Heart left ventricle (tissue), 16 donors: ENCODE measurements around the gene CST9. TPM values are rescaled to one million over a fixed set of nuclear protein-coding genes. Genes with fewer than 3 reads are reported as not detected.

Experiments used
- ATAC-seq, 4 donors: fragments of 200-7000 bp; cut with Tn5 transposase; one replicate each; pipeline ENCODE4 v1.9.1; 2020 to 2022; ENCODE audit warnings: moderate library complexity in 4 of 4, mild to moderate bottlenecking in 3 of 4, moderate number of reproducible peaks in 1 of 4
- DNase-seq, 5 donors: peaks; one replicate each; pipeline ENCODE4 v3.0.0-alpha.2; 2020
- H3K27ac ChIP-seq, 12 donors: fragments of 200-600 bp; sonication (generic) in 4 of 12; one replicate each; pipeline versions ENCODE4 v1.5.0 to v1.8.0; 2016 to 2022; ENCODE audit warnings: mild to moderate bottlenecking in 2 of 12
- H3K27me3 ChIP-seq, 9 donors: fragments of 200-600 bp; sonication (generic) in 2 of 9; one replicate each; pipeline versions ENCODE4 v1.5.1 to v1.8.0; 2016 to 2022; ENCODE audit warnings: mild to moderate bottlenecking in 3 of 9
- H3K36me3 ChIP-seq, 9 donors: fragments of 200-600 bp; sonication (generic) in 2 of 9; one replicate each; pipeline versions ENCODE4 v1.5.0 to v1.8.0; 2018 to 2022; ENCODE audit warnings: mild to moderate bottlenecking in 2 of 9
- H3K4me1 ChIP-seq, 12 donors: fragments of 200-600 bp; sonication (generic) in 4 of 12; one replicate each; pipeline versions ENCODE4 v1.5.0 to v1.8.0; 2016 to 2022; ENCODE audit warnings: mild to moderate bottlenecking in 3 of 12
- H3K4me3 ChIP-seq, 12 donors: fragments of 200-600 bp; sonication (generic) in 4 of 12; one replicate each; pipeline versions ENCODE4 v1.5.0 to v1.8.0; 2017 to 2022; ENCODE audit warnings: mild to moderate bottlenecking in 9 of 12, moderate library complexity in 4 of 12
- H3K9me3 ChIP-seq, 12 donors: fragments of 200-600 bp; sonication (generic) in 4 of 12; one replicate each; pipeline versions ENCODE4 v1.5.0 to v1.8.0; 2016 to 2022; ENCODE audit warnings: mild to moderate bottlenecking in 1 of 12
- CTCF ChIP-seq, 12 donors: fragments of 200-600 bp; sonication (generic) in 4 of 12; IDR thresholded peaks; one replicate each; pipeline versions ENCODE4 v1.5.0 to v1.8.0; 2018 to 2022; ENCODE audit warnings: antibody characterized with exemption in 12 of 12, mild to moderate bottlenecking in 5 of 12
- POLR2A ChIP-seq, 2 donors: fragments of 450-650 bp; IDR thresholded peaks; one replicate each; pipeline ENCODE4 v1.6.1; 2017; ENCODE audit warnings: antibody characterized with exemption in 2 of 2, mild to moderate bottlenecking in 2 of 2, moderate library complexity in 2 of 2
- WGBS, 4 donors: extraction: QIAGEN DNeasy Blood & Tissue Kit in 2 of 4; methylation state at CpG; one replicate each; pipeline versions ENCODE4 v1.1.5 to v1.1.7; 2013 to 2018; 5-methylcytosine and 5-hydroxymethylcytosine counted together
- intact Hi-C, 10 donors: fragments of 100-400 bp; cut with DNase I; formaldehyde crosslinking; loops; one replicate each; pipeline versions ENCODE4 v1.11.1 to v1.14.2; 2022
- polyA plus RNA-seq, 2 donors: library from polyadenylated mRNA; stranded (reverse); fragments of 200-250 nt; gene quantifications; one replicate each; pipeline ENCODE4 v1.2.3, GENCODE V29; 2013
- total RNA-seq, 9 donors: library from RNA; depleted of rRNA in 2 of 9; stranded (reverse); fragments of >200 nt in 2 of 9; fragmentation: NEBNext Ultra II Directional in 3 of 9; extraction: Animal tissue kit (Norgen Biotek cat#: 25700) in 3 of 9; gene quantifications; one replicate each; pipeline versions ENCODE4 v1.1.0 to v1.2.4, GENCODE V29; 2016 to 2023
- donor health status: ischemic (EF 13 %, LVEDD 7.1; RV severe dilation, severe dysfunction).
- donor health status: healthy with polysubstance abuse.
- donor health status: DM: no; HTN: yes; CAD: no.
- donor health status: DM: no; HTN: no; CAD: no.
- donor health status: ischemic (EF 25% LVEDD 6.9; RV normal size, moderate dysfunction).
- donor health status: ischemic (EF 25% LVEDD 5.7; RV mildly dilated, moderate dysfunction).
- donor health status: healthy.
- donor health status: DM: yes; HTN: yes; CAD: no.
- donor health status: ischemic (EF 35%, LVEDD 5.7; RV mildly dilated, moderate dysfunction).
- donor health status: nonischemic (EF 11% LVEDD 7.7; RV severe dilation, severe dysfunction).
- donor health status: DM: yes; HTN: yes; CAD: no.
- donor health status: PGD.
- donor health status: ischemic (EF 29% LVEDD 5.4; RV normal size, mild dysfunction).
- donor health status: nonischemic (EF 23%, LVEDD 6.1; RV moderate dilation, normal function).

CST9 gene
- total and polyA plus RNA-seq, 11 donors: not detected

GRCh38 chr20:23566199-23566932, 39.4 kb downstream of the CST9 start:
- Histone ChIP-seq H3K9me3 (peaks cover 0 to 18% (median 13%) of the 10 kb centered on the region in 12 donors), H3K27ac (no peak overlapping the region), H3K4me3 (no peak overlapping the region), H3K36me3 (no peaks in the 10 kb centered on the region), H3K27me3 (no peaks in the 10 kb centered on the region), H3K4me1 (no peaks in the 10 kb centered on the region)
- ATAC-seq: no peak
- WGBS, 4 donors: 64 to 75% (median 73%) methylated on average over 7 of the region's 7 CpGs
- intact Hi-C loops: no loop called here
- no peak for TF ChIP-seq CTCF (IDR thresholded peaks at IDR 0.05)
- no peak for TF ChIP-seq POLR2A (IDR thresholded peaks at IDR 0.05)
- DNase-seq: no peak

GRCh38 chr20:23565503-23566045, 40.1 kb downstream of the CST9 start:
- H3K36me3 ChIP-seq: no peaks in the 10 kb centered on the region
- H3K27me3 ChIP-seq: no peaks in the 10 kb centered on the region
- DNase-seq (no peak), ATAC-seq (no peak)
- peaks cover 0 to 22% (median 17%) of the 10 kb centered on the region in 12 donors for H3K9me3 ChIP-seq
- intact Hi-C loops: no loop called here
- H3K27ac ChIP-seq: no peak overlapping the region
- WGBS, 4 donors: 87 to 100% (median 89%) methylated on average over 1 to 2 of the region's 2 CpGs
- no peak for TF ChIP-seq CTCF (IDR thresholded peaks at IDR 0.05)
- TF ChIP-seq POLR2A (IDR thresholded peaks at IDR 0.05): no peak
- no peaks in the 10 kb centered on the region for H3K4me1 ChIP-seq
- H3K4me3 ChIP-seq: no peak overlapping the region

GRCh38 chr20:23564927-23565326, 40.8 kb downstream of the CST9 start:
- Histone ChIP-seq H3K27me3 (no peaks in the 10 kb centered on the region), H3K4me3 (no peak overlapping the region), H3K27ac (no peak overlapping the region), H3K36me3 (no peaks in the 10 kb centered on the region), H3K4me1 (no peaks in the 10 kb centered on the region), H3K9me3 (peaks cover 0 to 28% (median 17%) of the 10 kb centered on the region in 12 donors)
- intact Hi-C loops: no loop called here
- 40 to 73% (median 53%) methylated on average over 3 of the region's 3 CpGs for WGBS, 4 donors
- DNase-seq (no peak), ATAC-seq (no peak)
- no peak for TF ChIP-seq POLR2A (IDR thresholded peaks at IDR 0.05)
- TF ChIP-seq CTCF (IDR thresholded peaks at IDR 0.05): no peak

GRCh38 chr20:23562721-23563342, 42.9 kb downstream of the CST9 start:
- Histone ChIP-seq H3K4me1 (no peaks in the 10 kb centered on the region), H3K9me3 (peaks cover 0 to 45% (median 21%) of the 10 kb centered on the region in 12 donors), H3K27me3 (no peaks in the 10 kb centered on the region), H3K36me3 (no peaks in the 10 kb centered on the region), H3K4me3 (no peak overlapping the region), H3K27ac (no peak overlapping the region)
- ATAC-seq (no peak), DNase-seq (no peak)
- WGBS, 4 donors: 57 to 81% (median 72%) methylated on average over 1 of the region's 1 CpG
- TF ChIP-seq CTCF (IDR thresholded peaks at IDR 0.05): no peak
- no peak for TF ChIP-seq POLR2A (IDR thresholded peaks at IDR 0.05)
- intact Hi-C loops: no loop called here
